K562 (cell line): ENCODE measurements around the gene EWSR1. TPM values are rescaled to one million over a fixed set of nuclear protein-coding genes. Genes with fewer than 3 reads are reported as not detected.

Source experiments
- ATF7 ChIP-seq: fragments of 450-650 bp; IDR thresholded peaks from 2 replicates; pipeline ENCODE4 v1.7.1; 2014; ENCODE audit warnings: mild to moderate bottlenecking, moderate library complexity
- BDP1 ChIP-seq: IDR thresholded peaks from 3 replicates; pipeline ENCODE4 v1.6.1; 2011; ENCODE audit not compliant: insufficient read length, insufficient read depth
- BRF1 ChIP-seq: IDR thresholded peaks from 3 replicates; pipeline ENCODE4 v1.6.1; 2011; ENCODE audit warnings: borderline replicate concordance, mild to moderate bottlenecking; ENCODE audit not compliant: insufficient read length; ENCODE audit errors: extremely low read depth
- ESRRB ChIP-seq: fragments of 250-450 bp; sonication (Bioruptor Pico); IDR thresholded peaks from 2 replicates; pipeline ENCODE4 v1.5.0; 2020; ENCODE audit warnings: mild to moderate bottlenecking, moderate library complexity, borderline replicate concordance
- GABPA ChIP-seq: fragments of 200-800 bp; sonication (Bioruptor generic); conservative IDR thresholded peaks from 2 replicates; pipeline ENCODE4 v1.6.1; 2016; ENCODE audit warnings: low read depth, missing genetic modification characterization, missing compliant biosample characterization
- GATAD2A ChIP-seq: fragments of 450-650 bp; IDR thresholded peaks from 2 replicates; pipeline ENCODE4 v1.6.1; 2017
- HEY1 ChIP-seq: fragments of 250-450 bp; sonication (Bioruptor Pico); IDR thresholded peaks from 2 replicates; pipeline ENCODE4 v1.5.0; 2020; ENCODE audit warnings: mild to moderate bottlenecking, moderate library complexity, borderline replicate concordance
- HMGXB4 ChIP-seq: sonication (generic); formaldehyde crosslinking; IDR thresholded peaks from 2 replicates; pipeline ENCODE4 v1.8.1; 2023; ENCODE audit warnings: mild to moderate bottlenecking, missing genetic modification reagents
- ILF3 ChIP-seq: fragments of 450-650 bp; IDR thresholded peaks from 2 replicates; pipeline ENCODE4 v1.6.1; 2018; ENCODE audit warnings: antibody characterized with exemption, mild to moderate bottlenecking, moderate library complexity, borderline replicate concordance
- KLF6 ChIP-seq: fragments of 250-450 bp; sonication (Bioruptor Pico); IDR thresholded peaks from 2 replicates; pipeline ENCODE4 v1.4.0; 2020; ENCODE audit warnings: mild to moderate bottlenecking, moderate library complexity, borderline replicate concordance
- MTA1 ChIP-seq: fragments of 450-650 bp; IDR thresholded peaks from 2 replicates; pipeline ENCODE4 v1.6.1; 2017; ENCODE audit warnings: borderline replicate concordance
- NRF1 ChIP-seq, 2 experiments: fragments of 450-650 bp; IDR thresholded peaks in 1 of 2; conservative IDR thresholded peaks in 1 of 2; 2 replicates each; pipeline ENCODE4 v1.6.1; 2014; ENCODE audit warnings: mild to moderate bottlenecking in 2 of 2
- POU5F1 ChIP-seq: fragments of 150-350 bp; IDR thresholded peaks from 2 replicates; pipeline ENCODE4 v1.6.1; 2014; ENCODE audit warnings: borderline replicate concordance, low read length, low read depth, mild to moderate bottlenecking; ENCODE audit not compliant: partially characterized antibody
- PPARD ChIP-seq: fragments of 250-450 bp; sonication (Bioruptor Pico); IDR thresholded peaks from 2 replicates; pipeline ENCODE4 v1.8.0; 2022; ENCODE audit warnings: inconsistent platforms, mild to moderate bottlenecking, moderate library complexity
- PRDM10 ChIP-seq: fragments of 450-650 bp; IDR thresholded peaks from 2 replicates; pipeline ENCODE4 v1.6.1; 2018; ENCODE audit not compliant: partially characterized antibody
- PYGO2 ChIP-seq: fragments of 450-650 bp; IDR thresholded peaks from 2 replicates; pipeline ENCODE4 v1.6.1; 2016; ENCODE audit warnings: mild to moderate bottlenecking, missing genetic modification characterization, moderate library complexity, missing compliant biosample characterization
- SETDB1 ChIP-seq: IDR thresholded peaks from one replicate; pipeline ENCODE4 v1.6.1; 2012; ENCODE audit warnings: low read length, control low read depth, inconsistent platforms
- SP1 ChIP-seq: sonication (generic); formaldehyde crosslinking; IDR thresholded peaks from 2 replicates; pipeline ENCODE4 v1.8.1; 2022; ENCODE audit warnings: mild to moderate bottlenecking, missing genetic modification reagents
- TAF7 ChIP-seq: fragments of 450-650 bp; IDR thresholded peaks from 2 replicates; pipeline ENCODE4 v1.6.1; 2016; ENCODE audit warnings: missing genetic modification characterization, missing compliant biosample characterization
- TFAM ChIP-seq: fragments of 250-450 bp; sonication (Bioruptor Pico); conservative IDR thresholded peaks from 2 replicates; pipeline ENCODE4 v1.5.0; 2021; ENCODE audit warnings: mild to moderate bottlenecking, moderate library complexity
- ZBTB9 ChIP-seq: fragments of 450-650 bp; formaldehyde crosslinking; IDR thresholded peaks from 2 replicates; pipeline ENCODE4 v1.4.0; 2020; ENCODE audit warnings: mild to moderate bottlenecking, moderate library complexity
- ZNF274 ChIP-seq: IDR thresholded peaks from 2 replicates; pipeline ENCODE4 v1.6.1; 2011; ENCODE audit warnings: low read depth, mild to moderate bottlenecking, low read length, moderate library complexity, borderline replicate concordance
- ZNF316 ChIP-seq: fragments of 450-650 bp; IDR thresholded peaks from 2 replicates; pipeline ENCODE4 v1.6.1; 2016
- ZNF76 ChIP-seq: fragments of 250-450 bp; sonication (Bioruptor Pico); IDR thresholded peaks from 2 replicates; pipeline ENCODE4 v1.4.0; 2020; ENCODE audit warnings: mild to moderate bottlenecking, moderate library complexity, borderline replicate concordance
- polyA plus RNA-seq, 8 experiments: library from polyadenylated mRNA; depleted of rRNA in 4 of 8; stranded (reverse) in 5 of 8; unstranded in 3 of 8; fragments of >200 nt; fragmentation: Nextera tagmentation in 2 of 8; fragmentation: Illumina TruSeq in 1 of 8; extraction: Ambion mirVana in 2 of 8; extraction: Trizol in 1 of 8; gene quantifications; 2 replicates each; pipeline versions ENCODE4 v1.2.1 to v1.2.3, GENCODE V29; 2011 to 2014; ENCODE audit warnings: inconsistent platforms in 1 of 8, missing spikeins in 1 of 8
- total RNA-seq, 7 experiments: library from RNA; depleted of rRNA in 6 of 7; stranded (reverse); fragments of >200 nt in 6 of 7; fragmentation: Illumina TruSeq in 2 of 7; extraction: Trizol in 2 of 7; gene quantifications; 2 replicates each; pipeline versions ENCODE4 v1.2.1 to v1.2.3, GENCODE V29; 2011 to 2021; ENCODE audit warnings: low replicate concordance in 1 of 7

EWSR1 gene
- total and polyA plus RNA-seq, 9 of the 15 experiments (the other 6 are each of a cell fraction or from before 2014, with no cell fraction given): 83.3 to 450 (median 239) TPM

GRCh38 chr22:29267858-29268510 is at the start of gene EWSR1, which contains the start of gene RHBDD3 (continued):
- no peak for TF ChIP-seq GABPA
- no peak for TF ChIP-seq GATAD2A
- TF ChIP-seq ATF7: peak; percentile 100
- no peak for TF ChIP-seq ILF3
- TF ChIP-seq KLF6 (CRISPR knock-in tag): no peak
- TF ChIP-seq ZBTB9: no peak
- no peak for TF ChIP-seq ZNF274
- no peak for TF ChIP-seq POU5F1
- no peak for TF ChIP-seq PPARD (CRISPR knock-in tag)
- TF ChIP-seq BRF1: no peak
- TF ChIP-seq HMGXB4 (CRISPR knock-in tag): no peak
- TF ChIP-seq HEY1 (CRISPR knock-in tag): no peak
- no peak for TF ChIP-seq BDP1
- TF ChIP-seq PRDM10: peak; percentile 100
- peak; percentile 90 for TF ChIP-seq TAF7
- TF ChIP-seq ESRRB (CRISPR knock-in tag): no peak
- no peak for TF ChIP-seq SETDB1
- no peak for TF ChIP-seq MTA1
- no peak for TF ChIP-seq TFAM (CRISPR knock-in tag)
- peak; percentile 74 for TF ChIP-seq ZNF316
- no peak for TF ChIP-seq ZNF76
- peak; percentile 85; the same call in 1 of the 2 replicates for TF ChIP-seq SP1 (CRISPR knock-in tag)
- peak; percentile 94 to 96 for TF ChIP-seq NRF1 (conservative IDR thresholded peaks at IDR 0.05 in 1 of 2, IDR thresholded peaks at IDR 0.05 in 1 of 2)
- TF ChIP-seq PYGO2 (tag): no peak
